Measurements from ENCODE around the gene CCDC183. TPM values are rescaled to one million over a fixed set of nuclear protein-coding genes. Genes with fewer than 3 reads are reported as not detected.

CCDC183 gene
- total and polyA plus RNA-seq, 7 experiments from 2014 or later, result 0.35 to 6.6 (median 2.9) TPM

- H3K27me3 ChIP-seq (ENCODE audit: control insufficient read depth in 2 of 2, insufficient read depth in 2 of 2, low read length in 2 of 2), result no peaks in the 10 kb centered on the region
- ATAC-seq, result no peak
- Mint-ChIP-seq H3K27ac (no peak overlapping the region), H3K27me3 (no peaks in the 10 kb centered on the region), H3K9me3 (no peaks in the 10 kb centered on the region), H3K36me3 (peaks cover 13 to 23% (median 21%) of the 10 kb centered on the region in 5 donors), H3K4me1 (peaks cover 31 to 46% (median 38%) of the 10 kb centered on the region in 7 donors), H3K4me3 (peak overlapping the region in 1 of 10 donors; percentile 46)
- peaks cover 0 to 4% of the 10 kb centered on the region in 2 donors for H3K4me1 ChIP-seq (ENCODE audit: control insufficient read depth in 2 of 2, insufficient read depth in 2 of 2, low read length in 2 of 2)
- no peak overlapping the region for H3K4me3 ChIP-seq (ENCODE audit: low read length)
- no peaks in the 10 kb centered on the region for H3K36me3 ChIP-seq (ENCODE audit: control insufficient read depth in 2 of 3, insufficient read depth in 3 of 3, low read length in 3 of 3)
- no peak for DNase-seq
- H3K9me3 ChIP-seq (ENCODE audit: control insufficient read depth in 2 of 3, low read length in 3 of 3), result no peaks in the 10 kb centered on the region
- intact Hi-C loops (cut with micrococcal nuclease), result no loop called here
- ChIA-PET POLR2A (interaction anchor here (0.6 to 1.0 kb wide), 3 partner anchors 8 to 395 kb away, joined by 3 read pairs; no protein-coding TSS in a partner anchor), CTCF (no interaction called here)
- H3K27ac ChIP-seq (ENCODE audit: low read depth, low read length), result no peak overlapping the region
These were observed 19.3 kb downstream of the CCDC183 start for GRCh38 chr9:136815422-136815782.

- CTCF ChIA-PET, result interaction anchor here (0.8 kb wide), 1 partner anchor 214 kb away, joined by 4 read pairs; no protein-coding TSS in a partner anchor
- H3K36me3 Mint-ChIP-seq, result peaks cover 0 to 6% (median 4%) of the 10 kb centered on the region in 5 donors
- peaks cover 10 to 17% (median 15%) of the 10 kb centered on the region in 7 donors for H3K4me1 Mint-ChIP-seq
- no peaks in the 10 kb centered on the region for H3K9me3 Mint-ChIP-seq
- no peak for DNase-seq
- no peak overlapping the region for H3K4me3 ChIP-seq (ENCODE audit: low read length)
- H3K4me1 ChIP-seq (ENCODE audit: control insufficient read depth in 2 of 2, insufficient read depth in 2 of 2, low read length in 2 of 2), result no peaks in the 10 kb centered on the region
- intact Hi-C loops (cut with micrococcal nuclease), result no loop called here
- peaks cover 0 to 31% (median 0%) of the 10 kb centered on the region in 3 experiments for H3K36me3 ChIP-seq (ENCODE audit: control insufficient read depth in 2 of 3, insufficient read depth in 3 of 3, low read length in 3 of 3)
- no peaks in the 10 kb centered on the region for H3K9me3 ChIP-seq (ENCODE audit: control insufficient read depth in 2 of 3, low read length in 3 of 3)
- peak overlapping the region in 4 of 10 donors; percentile 27 to 63 (median 43) for H3K4me3 Mint-ChIP-seq
- H3K27ac Mint-ChIP-seq, result peak overlapping the region in 1 of 9 donors; percentile 69
- H3K27me3 Mint-ChIP-seq, result no peaks in the 10 kb centered on the region
- no peak overlapping the region for H3K27ac ChIP-seq (ENCODE audit: low read depth, low read length)
- peak; percentile 36 for ATAC-seq
- H3K27me3 ChIP-seq (ENCODE audit: control insufficient read depth in 2 of 2, insufficient read depth in 2 of 2, low read length in 2 of 2), result no peaks in the 10 kb centered on the region
- POLR2A ChIA-PET, result no interaction called here
These were observed 25.1 kb downstream of the CCDC183 start for GRCh38 chr9:136820971-136821825.

GRCh38 chr9:136821826-136822544, 25.8 kb downstream of the CCDC183 start:
- Histone ChIP-seq H3K4me1 (ENCODE audit: control insufficient read depth in 2 of 2, insufficient read depth in 2 of 2, low read length in 2 of 2) (no peaks in the 10 kb centered on the region), H3K27me3 (ENCODE audit: control insufficient read depth in 2 of 2, insufficient read depth in 2 of 2, low read length in 2 of 2) (no peaks in the 10 kb centered on the region), H3K27ac (ENCODE audit: low read depth, low read length) (no peak overlapping the region), H3K36me3 (ENCODE audit: control insufficient read depth in 2 of 3, insufficient read depth in 3 of 3, low read length in 3 of 3) (peaks cover 0 to 39% (median 0%) of the 10 kb centered on the region in 3 experiments), H3K9me3 (ENCODE audit: control insufficient read depth in 2 of 3, low read length in 3 of 3) (no peaks in the 10 kb centered on the region), H3K4me3 (ENCODE audit: low read length) (no peak overlapping the region)
- CTCF ChIA-PET, result no interaction called here
- intact Hi-C loops (cut with micrococcal nuclease), result no loop called here
- Mint-ChIP-seq H3K4me1 (peaks cover 9 to 14% (median 12%) of the 10 kb centered on the region in 7 donors), H3K9me3 (no peaks in the 10 kb centered on the region), H3K27me3 (no peaks in the 10 kb centered on the region), H3K36me3 (peaks cover 0 to 4% (median 2%) of the 10 kb centered on the region in 5 donors), H3K4me3 (no peak overlapping the region), H3K27ac (no peak overlapping the region)
- POLR2A ChIA-PET, result no interaction called here
- ATAC-seq, result no peak
- DNase-seq, result no peak

GRCh38 chr9:136823136-136824046, 27.3 kb downstream of the CCDC183 start:
- H3K36me3 ChIP-seq (ENCODE audit: control insufficient read depth in 2 of 3, insufficient read depth in 3 of 3, low read length in 3 of 3), result peaks cover 0 to 48% (median 0%) of the 10 kb centered on the region in 3 experiments
- no peak overlapping the region for H3K27ac ChIP-seq (ENCODE audit: low read depth, low read length)
- H3K36me3 Mint-ChIP-seq, result peaks cover 0 to 2% (median 0%) of the 10 kb centered on the region in 5 donors
- intact Hi-C loops (cut with micrococcal nuclease), result no loop called here
- H3K27me3 ChIP-seq (ENCODE audit: control insufficient read depth in 2 of 2, insufficient read depth in 2 of 2, low read length in 2 of 2), result no peaks in the 10 kb centered on the region
- DNase-seq (no peak), ATAC-seq (no peak)
- no peak overlapping the region for H3K27ac Mint-ChIP-seq
- ChIA-PET POLR2A (interaction anchor here (0.6 to 0.8 kb wide), 2 partner anchors 636 to 859 kb away, joined by 3 to 4 read pairs; partner anchors contain the start of gene NSMF), CTCF (no interaction called here)
- no peak overlapping the region for H3K4me3 Mint-ChIP-seq
- no peaks in the 10 kb centered on the region for H3K27me3 Mint-ChIP-seq
- H3K9me3 Mint-ChIP-seq, result no peaks in the 10 kb centered on the region
- no peaks in the 10 kb centered on the region for H3K4me1 ChIP-seq (ENCODE audit: control insufficient read depth in 2 of 2, insufficient read depth in 2 of 2, low read length in 2 of 2)
- H3K4me1 Mint-ChIP-seq, result peaks cover 7 to 12% (median 11%) of the 10 kb centered on the region in 7 donors
- H3K4me3 ChIP-seq (ENCODE audit: low read length), result no peak overlapping the region
- H3K9me3 ChIP-seq (ENCODE audit: control insufficient read depth in 2 of 3, low read length in 3 of 3), result no peaks in the 10 kb centered on the region

GRCh38 chr9:136824496-136825225, 28.5 kb downstream of the CCDC183 start:
- ChIA-PET POLR2A (interaction anchor here (0.7 to 0.8 kb wide), 2 partner anchors 374 to 857 kb away, joined by 3 to 4 read pairs; no protein-coding TSS in a partner anchor), CTCF (no interaction called here)
- peaks cover 5 to 9% (median 6%) of the 10 kb centered on the region in 7 donors for H3K4me1 Mint-ChIP-seq
- intact Hi-C loops (cut with micrococcal nuclease), result no loop called here
- peaks cover 0 to 61% (median 3%) of the 10 kb centered on the region in 3 experiments for H3K36me3 ChIP-seq (ENCODE audit: control insufficient read depth in 2 of 3, insufficient read depth in 3 of 3, low read length in 3 of 3)
- H3K27ac ChIP-seq (ENCODE audit: low read depth, low read length), result no peak overlapping the region
- ATAC-seq (no peak), DNase-seq (no peak)
- H3K9me3 Mint-ChIP-seq, result no peaks in the 10 kb centered on the region
- H3K36me3 Mint-ChIP-seq, result peaks cover 0 to 3% (median 0%) of the 10 kb centered on the region in 5 donors
- H3K4me3 ChIP-seq (ENCODE audit: low read length), result no peak overlapping the region
- H3K9me3 ChIP-seq (ENCODE audit: control insufficient read depth in 2 of 3, low read length in 3 of 3), result no peaks in the 10 kb centered on the region
- H3K27me3 ChIP-seq (ENCODE audit: control insufficient read depth in 2 of 2, insufficient read depth in 2 of 2, low read length in 2 of 2), result no peaks in the 10 kb centered on the region
- no peak overlapping the region for H3K4me3 Mint-ChIP-seq
- no peaks in the 10 kb centered on the region for H3K4me1 ChIP-seq (ENCODE audit: control insufficient read depth in 2 of 2, insufficient read depth in 2 of 2, low read length in 2 of 2)
- no peaks in the 10 kb centered on the region for H3K27me3 Mint-ChIP-seq
- H3K27ac Mint-ChIP-seq, result no peak overlapping the region
